Measurements from ENCODE around the gene CNOT8.

The CNOT8 gene

GRCh38 chr5:154844809-154845208, 13.6 kb upstream of the CNOT8 start:
- Mint-ChIP-seq H3K4me3 (no peak overlapping the region), H3K27ac (no peak overlapping the region), H3K9me3 (no peaks in the 10 kb centered on the region)

GRCh38 chr5:154849264-154849785, 9.1 kb upstream of the CNOT8 start:
- Mint-ChIP-seq H3K4me3 (no peak overlapping the region), H3K4me1 (ENCODE audit: low read depth) (peaks cover 13% of the 10 kb centered on the region), H3K36me3 (ENCODE audit: low read depth) (peaks cover 6% of the 10 kb centered on the region), H3K27me3 (no peaks in the 10 kb centered on the region), H3K9me3 (no peaks in the 10 kb centered on the region), H3K27ac (no peak overlapping the region)
- DNase-seq = no peak

More at GRCh38 chr5:154844809-154845208, 13.6 kb upstream of the CNOT8 start:
- DNase-seq = no peak
- Mint-ChIP-seq H3K4me1 (ENCODE audit: low read depth) (peaks cover 4% of the 10 kb centered on the region), H3K36me3 (ENCODE audit: low read depth) (peaks cover 6% of the 10 kb centered on the region), H3K27me3 (no peaks in the 10 kb centered on the region)

GRCh38 chr5:154849791-154850201, 8.6 kb upstream of the CNOT8 start:
- DNase-seq = no peak
- H3K27ac Mint-ChIP-seq = no peak overlapping the region
- H3K36me3 Mint-ChIP-seq (ENCODE audit: low read depth) = peaks cover 6% of the 10 kb centered on the region
- no peaks in the 10 kb centered on the region for H3K9me3 Mint-ChIP-seq
- peaks cover 13% of the 10 kb centered on the region for H3K4me1 Mint-ChIP-seq (ENCODE audit: low read depth)
- no peaks in the 10 kb centered on the region for H3K27me3 Mint-ChIP-seq
- no peak overlapping the region for H3K4me3 Mint-ChIP-seq

- peak within 1 kb of the TSS; percentile 33 for H3K27ac Mint-ChIP-seq
- no peak for DNase-seq
Observed at GRCh38 chr5:154850255-154851062, 8.0 kb upstream of the CNOT8 start, which contains the start of gene FAXDC2. TSS of gene FAXDC2 (minus strand) at chr5:154850603. CDS start at chr5:154838178, 12,425 bp downstream.

GRCh38 chr5:154851351-154851750, 7.1 kb upstream of the CNOT8 start:
- no peak overlapping the region for H3K27ac Mint-ChIP-seq
- no peak overlapping the region for H3K4me3 Mint-ChIP-seq
- peaks cover 2% of the 10 kb centered on the region for H3K36me3 Mint-ChIP-seq (ENCODE audit: low read depth)
- H3K4me1 Mint-ChIP-seq (ENCODE audit: low read depth) = peaks cover 13% of the 10 kb centered on the region
- no peaks in the 10 kb centered on the region for H3K9me3 Mint-ChIP-seq
- H3K27me3 Mint-ChIP-seq = no peaks in the 10 kb centered on the region
- DNase-seq = no peak

More at GRCh38 chr5:154850255-154851062, 8.0 kb upstream of the CNOT8 start, which contains the start of gene FAXDC2:
- H3K36me3 Mint-ChIP-seq (ENCODE audit: low read depth) = peaks cover 3% of the 10 kb centered on the region
- no peak within 1 kb of the TSS for H3K4me3 Mint-ChIP-seq
- H3K27me3 Mint-ChIP-seq = no peaks in the 10 kb centered on the region
- peaks cover 13% of the 10 kb centered on the region for H3K4me1 Mint-ChIP-seq (ENCODE audit: low read depth)
- H3K9me3 Mint-ChIP-seq = no peaks in the 10 kb centered on the region

- H3K9me3 Mint-ChIP-seq = no peaks in the 10 kb centered on the region
- DNase-seq = peak; percentile 88
- peak overlapping the region; percentile 100 for H3K27ac Mint-ChIP-seq
- no peaks in the 10 kb centered on the region for H3K27me3 Mint-ChIP-seq
- peaks cover 40% of the 10 kb centered on the region for H3K4me1 Mint-ChIP-seq (ENCODE audit: low read depth)
- peak overlapping the region; percentile 92 for H3K4me3 Mint-ChIP-seq
- H3K36me3 Mint-ChIP-seq (ENCODE audit: low read depth) = peaks cover 43% of the 10 kb centered on the region
Observed at GRCh38 chr5:154857530-154858296, 714 bp upstream of the CNOT8 start.

GRCh38 chr5:154858972-154859871, 795 bp downstream of the CNOT8 start:
- H3K36me3 Mint-ChIP-seq (ENCODE audit: low read depth) = peaks cover 57% of the 10 kb centered on the region
- no peaks in the 10 kb centered on the region for H3K27me3 Mint-ChIP-seq
- no peak for DNase-seq
- H3K9me3 Mint-ChIP-seq = no peaks in the 10 kb centered on the region
- H3K4me1 Mint-ChIP-seq (ENCODE audit: low read depth) = peaks cover 51% of the 10 kb centered on the region
- peak overlapping the region; percentile 92 for H3K4me3 Mint-ChIP-seq
- H3K27ac Mint-ChIP-seq = peak overlapping the region; percentile 100

- no peak for DNase-seq
- peak overlapping the region; percentile 92 for H3K4me3 Mint-ChIP-seq
- H3K9me3 Mint-ChIP-seq = no peaks in the 10 kb centered on the region
- H3K36me3 Mint-ChIP-seq (ENCODE audit: low read depth) = peaks cover 66% of the 10 kb centered on the region
- peak overlapping the region; percentile 100 for H3K27ac Mint-ChIP-seq
- H3K4me1 Mint-ChIP-seq (ENCODE audit: low read depth) = peaks cover 56% of the 10 kb centered on the region
- H3K27me3 Mint-ChIP-seq = no peaks in the 10 kb centered on the region
Observed at GRCh38 chr5:154860123-154860522, 1.7 kb downstream of the CNOT8 start.

GRCh38 chr5:154860765-154861164, 2.3 kb downstream of the CNOT8 start:
- H3K4me3 Mint-ChIP-seq = peak overlapping the region; percentile 92
- H3K27ac Mint-ChIP-seq = peak overlapping the region; percentile 100
- no peaks in the 10 kb centered on the region for H3K27me3 Mint-ChIP-seq
- H3K9me3 Mint-ChIP-seq = no peaks in the 10 kb centered on the region
- peaks cover 72% of the 10 kb centered on the region for H3K36me3 Mint-ChIP-seq (ENCODE audit: low read depth)
- peaks cover 62% of the 10 kb centered on the region for H3K4me1 Mint-ChIP-seq (ENCODE audit: low read depth)
- no peak for DNase-seq

GRCh38 chr5:154861946-154862345, 3.5 kb downstream of the CNOT8 start:
- peaks cover 68% of the 10 kb centered on the region for H3K4me1 Mint-ChIP-seq (ENCODE audit: low read depth)
- peak overlapping the region; percentile 12 for H3K4me3 Mint-ChIP-seq
- DNase-seq = no peak
- H3K27me3 Mint-ChIP-seq = no peaks in the 10 kb centered on the region
- H3K36me3 Mint-ChIP-seq (ENCODE audit: low read depth) = peaks cover 82% of the 10 kb centered on the region
- no peaks in the 10 kb centered on the region for H3K9me3 Mint-ChIP-seq
- peak overlapping the region; percentile 86 for H3K27ac Mint-ChIP-seq

- H3K9me3 Mint-ChIP-seq = no peaks in the 10 kb centered on the region
- H3K4me1 Mint-ChIP-seq (ENCODE audit: low read depth) = peaks cover 68% of the 10 kb centered on the region
- no peaks in the 10 kb centered on the region for H3K27me3 Mint-ChIP-seq
- H3K36me3 Mint-ChIP-seq (ENCODE audit: low read depth) = peaks cover 87% of the 10 kb centered on the region
- H3K27ac Mint-ChIP-seq = peak overlapping the region; percentile 86
- H3K4me3 Mint-ChIP-seq = peak overlapping the region; percentile 4
- DNase-seq = no peak
Observed at GRCh38 chr5:154862766-154863165, 4.3 kb downstream of the CNOT8 start.

- H3K4me3 Mint-ChIP-seq = no peak overlapping the region
- H3K36me3 Mint-ChIP-seq (ENCODE audit: low read depth) = peaks cover 87% of the 10 kb centered on the region
- peak overlapping the region; percentile 57 for H3K27ac Mint-ChIP-seq
- DNase-seq = no peak
- peaks cover 68% of the 10 kb centered on the region for H3K4me1 Mint-ChIP-seq (ENCODE audit: low read depth)
- no peaks in the 10 kb centered on the region for H3K27me3 Mint-ChIP-seq
- H3K9me3 Mint-ChIP-seq = no peaks in the 10 kb centered on the region
Observed at GRCh38 chr5:154863291-154864080, 5.1 kb downstream of the CNOT8 start.

GRCh38 chr5:154865466-154866184, 7.2 kb downstream of the CNOT8 start:
- peaks cover 84% of the 10 kb centered on the region for H3K36me3 Mint-ChIP-seq (ENCODE audit: low read depth)

More at GRCh38 chr5:154865466-154866184, 7.2 kb downstream of the CNOT8 start:
- no peak overlapping the region for H3K4me3 Mint-ChIP-seq
- no peaks in the 10 kb centered on the region for H3K27me3 Mint-ChIP-seq
- no peaks in the 10 kb centered on the region for H3K9me3 Mint-ChIP-seq
- peaks cover 58% of the 10 kb centered on the region for H3K4me1 Mint-ChIP-seq (ENCODE audit: low read depth)
- peak overlapping the region; percentile 74 for H3K27ac Mint-ChIP-seq
- no peak for DNase-seq
